GM12878 (cell line): ENCODE data around the gene NUP210L. TPM values are rescaled to one million over a fixed set of nuclear protein-coding genes. Genes with fewer than 3 reads are reported as not detected.

Experiments
- BCL11A ChIP-seq: IDR thresholded peaks from 2 replicates; pipeline ENCODE4 v1.6.1; 2011; ENCODE audit warnings: low read depth, low read length
- E2F8 ChIP-seq: fragments of 450-650 bp; IDR thresholded peaks from 2 replicates; pipeline ENCODE4 v1.6.1; 2018; ENCODE audit warnings: mild to moderate bottlenecking, low read depth, moderate library complexity; ENCODE audit not compliant: partially characterized antibody
- EED ChIP-seq: sonication (generic); IDR thresholded peaks from 2 replicates; pipeline ENCODE4 v1.6.1; 2016; ENCODE audit warnings: antibody characterized with exemption, low read depth
- EP300 ChIP-seq, 2 experiments: fragments of 150-350 bp in 1 of 2; IDR thresholded peaks; 2 replicates each; pipeline ENCODE4 v1.6.1; 2011 to 2012; ENCODE audit warnings: low read depth in 2 of 2, low read length in 2 of 2, borderline replicate concordance in 1 of 2, improper control_type of control experiment in 1 of 2, inconsistent platforms in 1 of 2; ENCODE audit not compliant: control insufficient read depth in 1 of 2
- HSF1 ChIP-seq: fragments of 150-350 bp; IDR thresholded peaks from 2 replicates; pipeline ENCODE4 v1.6.1; 2014; ENCODE audit warnings: mild to moderate bottlenecking, low read depth, low read length
- IKZF2 ChIP-seq, 2 experiments: fragments of 450-650 bp; IDR thresholded peaks; 2 replicates each; pipeline ENCODE4 v1.6.1; 2017; ENCODE audit warnings: mild to moderate bottlenecking in 2 of 2, moderate library complexity in 2 of 2
- NBN ChIP-seq: fragments of 450-650 bp; IDR thresholded peaks from 2 replicates; pipeline ENCODE4 v1.6.1; 2016
- NFYA ChIP-seq: IDR thresholded peaks from 2 replicates; pipeline ENCODE4 v1.6.1; 2011; ENCODE audit warnings: low read depth, mild to moderate bottlenecking, low read length, improper control_type of control experiment, borderline replicate concordance
- NFYB ChIP-seq: IDR thresholded peaks from 2 replicates; pipeline ENCODE4 v1.6.1; 2011; ENCODE audit warnings: low read depth, mild to moderate bottlenecking, low read length, improper control_type of control experiment, moderate library complexity; ENCODE audit not compliant: insufficient read depth
- PAX5 ChIP-seq: IDR thresholded peaks from 2 replicates; pipeline ENCODE4 v1.6.1; 2011; ENCODE audit warnings: low read depth, low read length, borderline replicate concordance
- RB1 ChIP-seq: fragments of 450-650 bp; formaldehyde crosslinking; IDR thresholded peaks from 2 replicates; pipeline ENCODE4 v1.6.1; 2017; ENCODE audit warnings: mild to moderate bottlenecking, borderline replicate concordance
- SP1 ChIP-seq: IDR thresholded peaks from one replicate; pipeline ENCODE4 v1.6.1; 2011; ENCODE audit warnings: low read depth, low read length
- TAF1 ChIP-seq: IDR thresholded peaks from 2 replicates; pipeline ENCODE4 v1.6.1; 2011; ENCODE audit warnings: mild to moderate bottlenecking, low read depth, low read length, borderline replicate concordance
- TCF7 ChIP-seq: IDR thresholded peaks from 2 replicates; pipeline ENCODE4 v1.6.1; 2014; ENCODE audit warnings: antibody characterized with exemption, borderline replicate concordance
- ZBED1 ChIP-seq: IDR thresholded peaks from 2 replicates; pipeline ENCODE4 v1.6.1; 2016; ENCODE audit warnings: borderline replicate concordance
- ZSCAN29 ChIP-seq: fragments of 450-650 bp; IDR thresholded peaks from 2 replicates; pipeline ENCODE4 v1.6.1; 2017; ENCODE audit warnings: mild to moderate bottlenecking, moderate library complexity
- polyA plus RNA-seq, 11 experiments: library from polyadenylated mRNA; depleted of rRNA in 4 of 11; unstranded in 6 of 11; stranded (reverse) in 5 of 11; fragments of >200 nt; fragmentation: Nextera tagmentation in 4 of 11; fragmentation: Illumina TruSeq in 1 of 11; extraction: Ambion mirVana in 4 of 11; extraction: Trizol in 1 of 11; gene quantifications; 1 replicate in 1 of 11; 2 replicates in 10 of 11; pipeline versions ENCODE4 v1.2.1 to v1.2.3, GENCODE V29; 2011 to 2016; ENCODE audit warnings: inconsistent platforms in 2 of 11, missing spikeins in 2 of 11, low read depth in 1 of 11
- total RNA-seq, 4 experiments: library from RNA; depleted of rRNA in 3 of 4; stranded (reverse); fragments of >200 nt in 3 of 4; fragmentation: Illumina TruSeq in 1 of 4; extraction: Trizol in 1 of 4; gene quantifications; 2 replicates each; pipeline versions ENCODE4 v1.2.1 to v1.2.3, GENCODE V29; 2013 to 2021
- TF ChIP-seq, protein P1 (sequence below): fragments of 450-650 bp; IDR thresholded peaks from 2 replicates; pipeline ENCODE4 v1.6.1; 2017; ENCODE audit warnings: mild to moderate bottlenecking, low read depth, inconsistent platforms; ENCODE audit not compliant: poor library complexity, severe bottlenecking
- TF ChIP-seq, protein P2 (sequence below): IDR thresholded peaks from 2 replicates; pipeline ENCODE4 v1.6.1; 2012; ENCODE audit warnings: low read length, inconsistent platforms
- TF ChIP-seq, protein P3 (sequence below): fragments of 450-650 bp; IDR thresholded peaks from 2 replicates; pipeline ENCODE4 v1.6.1; 2017; ENCODE audit warnings: low read depth, mild to moderate bottlenecking, moderate library complexity
- TF ChIP-seq, protein P4 (sequence below): IDR thresholded peaks from 2 replicates; pipeline ENCODE4 v1.6.1; 2011; ENCODE audit warnings: mild to moderate bottlenecking, low read depth, low read length, moderate library complexity; ENCODE audit not compliant: insufficient replicate concordance

NUP210L gene
- total and polyA plus RNA-seq, 10 of the 15 experiments (the other 5 are each of a cell fraction or from before 2014, with no cell fraction given) = 0.04 to 0.08 (median 0.07) TPM; not detected in 7

GRCh38 chr1:153963850-153964331, 191.0 kb downstream of the NUP210L start (continued):
- TF ChIP-seq, protein P1, sequence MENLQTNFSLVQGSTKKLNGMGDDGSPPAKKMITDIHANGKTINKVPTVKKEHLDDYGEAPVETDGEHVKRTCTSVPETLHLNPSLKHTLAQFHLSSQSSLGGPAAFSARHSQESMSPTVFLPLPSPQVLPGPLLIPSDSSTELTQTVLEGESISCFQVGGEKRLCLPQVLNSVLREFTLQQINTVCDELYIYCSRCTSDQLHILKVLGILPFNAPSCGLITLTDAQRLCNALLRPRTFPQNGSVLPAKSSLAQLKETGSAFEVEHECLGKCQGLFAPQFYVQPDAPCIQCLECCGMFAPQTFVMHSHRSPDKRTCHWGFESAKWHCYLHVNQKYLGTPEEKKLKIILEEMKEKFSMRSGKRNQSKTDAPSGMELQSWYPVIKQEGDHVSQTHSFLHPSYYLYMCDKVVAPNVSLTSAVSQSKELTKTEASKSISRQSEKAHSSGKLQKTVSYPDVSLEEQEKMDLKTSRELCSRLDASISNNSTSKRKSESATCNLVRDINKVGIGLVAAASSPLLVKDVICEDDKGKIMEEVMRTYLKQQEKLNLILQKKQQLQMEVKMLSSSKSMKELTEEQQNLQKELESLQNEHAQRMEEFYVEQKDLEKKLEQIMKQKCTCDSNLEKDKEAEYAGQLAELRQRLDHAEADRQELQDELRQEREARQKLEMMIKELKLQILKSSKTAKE = peak; percentile 86
- TF ChIP-seq, protein P2, sequence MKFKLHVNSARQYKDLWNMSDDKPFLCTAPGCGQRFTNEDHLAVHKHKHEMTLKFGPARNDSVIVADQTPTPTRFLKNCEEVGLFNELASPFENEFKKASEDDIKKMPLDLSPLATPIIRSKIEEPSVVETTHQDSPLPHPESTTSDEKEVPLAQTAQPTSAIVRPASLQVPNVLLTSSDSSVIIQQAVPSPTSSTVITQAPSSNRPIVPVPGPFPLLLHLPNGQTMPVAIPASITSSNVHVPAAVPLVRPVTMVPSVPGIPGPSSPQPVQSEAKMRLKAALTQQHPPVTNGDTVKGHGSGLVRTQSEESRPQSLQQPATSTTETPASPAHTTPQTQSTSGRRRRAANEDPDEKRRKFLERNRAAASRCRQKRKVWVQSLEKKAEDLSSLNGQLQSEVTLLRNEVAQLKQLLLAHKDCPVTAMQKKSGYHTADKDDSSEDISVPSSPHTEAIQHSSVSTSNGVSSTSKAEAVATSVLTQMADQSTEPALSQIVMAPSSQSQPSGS = no peak
- no peak for TF ChIP-seq TAF1
- no peak for TF ChIP-seq PAX5
- no peak for TF ChIP-seq RB1
- TF ChIP-seq, protein P3, sequence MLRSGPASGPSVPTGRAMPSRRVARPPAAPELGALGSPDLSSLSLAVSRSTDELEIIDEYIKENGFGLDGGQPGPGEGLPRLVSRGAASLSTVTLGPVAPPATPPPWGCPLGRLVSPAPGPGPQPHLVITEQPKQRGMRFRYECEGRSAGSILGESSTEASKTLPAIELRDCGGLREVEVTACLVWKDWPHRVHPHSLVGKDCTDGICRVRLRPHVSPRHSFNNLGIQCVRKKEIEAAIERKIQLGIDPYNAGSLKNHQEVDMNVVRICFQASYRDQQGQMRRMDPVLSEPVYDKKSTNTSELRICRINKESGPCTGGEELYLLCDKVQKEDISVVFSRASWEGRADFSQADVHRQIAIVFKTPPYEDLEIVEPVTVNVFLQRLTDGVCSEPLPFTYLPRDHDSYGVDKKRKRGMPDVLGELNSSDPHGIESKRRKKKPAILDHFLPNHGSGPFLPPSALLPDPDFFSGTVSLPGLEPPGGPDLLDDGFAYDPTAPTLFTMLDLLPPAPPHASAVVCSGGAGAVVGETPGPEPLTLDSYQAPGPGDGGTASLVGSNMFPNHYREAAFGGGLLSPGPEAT = peak; percentile 25; the same call in 1 of the 2 replicates
- TF ChIP-seq ZBED1 = no peak
- no peak for TF ChIP-seq SP1
- TF ChIP-seq NFYA = no peak
- TF ChIP-seq BCL11A = no peak
- TF ChIP-seq, protein P4, sequence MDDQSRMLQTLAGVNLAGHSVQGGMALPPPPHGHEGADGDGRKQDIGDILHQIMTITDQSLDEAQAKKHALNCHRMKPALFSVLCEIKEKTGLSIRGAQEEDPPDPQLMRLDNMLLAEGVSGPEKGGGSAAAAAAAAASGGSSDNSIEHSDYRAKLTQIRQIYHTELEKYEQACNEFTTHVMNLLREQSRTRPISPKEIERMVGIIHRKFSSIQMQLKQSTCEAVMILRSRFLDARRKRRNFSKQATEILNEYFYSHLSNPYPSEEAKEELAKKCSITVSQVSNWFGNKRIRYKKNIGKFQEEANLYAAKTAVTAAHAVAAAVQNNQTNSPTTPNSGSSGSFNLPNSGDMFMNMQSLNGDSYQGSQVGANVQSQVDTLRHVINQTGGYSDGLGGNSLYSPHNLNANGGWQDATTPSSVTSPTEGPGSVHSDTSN = no peak
- TF ChIP-seq NFYB = peak; percentile 50; the same call in 1 of the 2 replicates
- TF ChIP-seq HSF1 = no peak
- TF ChIP-seq ZSCAN29 = no peak
- TF ChIP-seq NBN = 0 out of 2 replicates have a peak, but pooled peaks have one; percentile 10
- TF ChIP-seq E2F8 = no peak
- TF ChIP-seq EED = peak; percentile 49; the same call in 1 of the 2 replicates
- TF ChIP-seq IKZF2 (IDR thresholded peaks at IDR 0.05) = peak in 1 of 2 experiments; percentile 63; a peak in 3 of 4 replicates
- TF ChIP-seq TCF7 = no peak
- no peak for TF ChIP-seq EP300 (IDR thresholded peaks at IDR 0.05; ENCODE audit: borderline replicate concordance in 1 of 2, control insufficient read depth in 1 of 2, low read depth in 2 of 2, low read length in 2 of 2)
